HG03354 (cell line): ENCODE results near the gene JOSD1.
"Not testable (repeated sequence)": the region's sequence is repeated elsewhere in the genome, so short reads cannot be mapped to it uniquely, and the experiment has no call there.

Source experiments
- ATAC-seq: cut with Tn5 transposase; IDR thresholded peaks from one replicate; pipeline ENCODE4 v1.9.1; 2021; ENCODE audit warnings: mild to moderate bottlenecking; ENCODE audit not compliant: unreplicated experiment, poor library complexity, severe bottlenecking

Gene JOSD1

GRCh38 chr22:38696606-38697424 is 3.9 kb downstream of the JOSD1 start:
- ATAC-seq, result no peak

GRCh38 chr22:38694940-38695339 is 5.8 kb downstream of the JOSD1 start:
- ATAC-seq, result no peak

- no peak for ATAC-seq
These were observed 6.7 kb downstream of the JOSD1 start for GRCh38 chr22:38694049-38694448.

- no peak for ATAC-seq
These were observed 11.1 kb downstream of the JOSD1 start for GRCh38 chr22:38689651-38690050.

GRCh38 chr22:38685761-38686160 is 15.0 kb downstream of the JOSD1 start:
- ATAC-seq, result no peak

DNA sequence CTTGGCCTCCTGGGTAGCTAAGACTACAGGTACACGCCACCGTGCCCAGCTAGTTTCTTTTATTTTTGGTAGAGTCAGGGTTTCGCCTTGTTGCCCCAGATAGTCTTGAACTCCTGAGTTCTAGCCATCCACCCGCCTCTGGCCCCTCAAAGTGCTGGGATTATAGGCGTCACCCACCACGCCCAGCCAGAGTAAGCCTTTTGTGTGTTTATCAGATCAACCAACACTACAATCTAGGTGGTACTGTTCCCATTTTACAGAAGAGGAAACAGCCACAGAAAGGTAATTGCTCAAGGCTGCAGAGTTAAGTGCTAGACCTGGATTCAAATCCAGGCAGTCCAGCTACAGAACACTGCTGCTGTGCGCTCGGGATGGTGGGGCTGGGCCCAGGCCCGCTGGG is 15.8 kb downstream of the JOSD1 start:
- ATAC-seq, result no peak

- ATAC-seq, result peak; percentile 95
These were observed 19.0 kb downstream of the JOSD1 start, which contains the start of gene TOMM22 for GRCh38 chr22:38681582-38682335. Gene TOMM22 (plus strand): TSS chr22:38681957. CDS start chr22:38681979, 22 bp downstream.

DNA sequence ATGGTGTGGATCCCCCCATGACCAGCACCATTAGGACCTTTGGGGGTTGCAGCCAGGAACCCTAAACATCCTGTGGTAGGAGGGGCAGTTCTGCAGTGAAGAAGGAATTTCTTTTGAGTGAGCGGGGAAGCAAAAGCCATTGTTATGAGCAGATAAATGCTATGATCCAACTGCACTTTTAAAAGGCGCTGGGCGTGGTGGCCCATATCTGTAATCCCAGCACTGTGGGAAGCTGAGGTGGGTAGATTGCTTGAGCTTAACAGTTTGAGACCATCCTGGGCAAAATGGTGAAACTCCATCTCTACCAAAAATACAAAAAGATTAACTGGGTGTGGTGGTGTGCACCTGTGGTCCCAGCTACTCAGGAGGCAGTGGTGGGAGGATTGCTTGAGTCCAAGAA is 24.9 kb downstream of the JOSD1 start:
- ATAC-seq, result no peak

GRCh38 chr22:38674888-38675287 is 25.9 kb downstream of the JOSD1 start:
- no peak for ATAC-seq

DNA sequence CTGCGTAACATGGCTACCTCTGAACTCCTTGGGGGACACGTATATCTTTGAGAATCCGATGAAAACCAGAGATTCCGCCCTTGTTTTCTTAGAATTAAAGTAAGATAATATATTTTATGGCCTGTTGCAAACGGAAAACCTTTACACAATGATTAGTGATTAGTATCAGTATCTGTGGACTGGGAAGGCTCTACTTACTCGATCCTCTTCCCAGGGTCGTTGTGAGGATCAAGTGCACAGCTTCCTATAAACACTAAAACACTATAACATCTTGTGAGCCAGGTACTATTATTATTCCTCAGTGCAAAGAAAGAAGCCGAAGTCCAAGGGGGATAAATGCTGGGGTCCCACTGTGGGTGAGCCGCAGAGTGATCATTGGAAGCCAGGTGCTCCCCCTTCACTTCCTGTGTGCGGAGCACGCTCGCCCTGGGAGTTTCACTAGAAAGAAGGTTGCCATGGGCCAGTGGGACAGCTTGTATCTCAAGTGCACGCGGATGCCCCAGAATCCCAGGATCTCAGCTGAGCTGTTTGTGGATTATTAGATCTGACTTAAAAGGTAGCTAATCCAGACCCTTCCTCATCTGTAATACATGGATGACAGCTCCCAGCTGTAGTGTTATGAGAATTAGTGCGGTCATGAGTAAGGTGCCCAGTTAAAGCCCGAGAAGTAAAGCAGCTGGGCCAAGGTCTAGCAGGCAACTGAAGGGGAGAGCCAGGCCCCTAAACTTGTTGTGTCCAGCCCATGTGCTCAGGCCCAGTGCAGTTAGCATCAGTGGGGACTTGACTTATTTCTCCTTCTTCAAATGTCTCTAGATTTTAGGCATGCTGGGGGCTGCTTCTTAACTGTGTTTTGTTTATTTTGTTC is 43.5 kb downstream of the JOSD1 start:
- peak; percentile 44 for ATAC-seq

- ATAC-seq, result peak; percentile 73
These were observed 44.3 kb downstream of the JOSD1 start, which contains the start of the genes CBY1 and FAM227A for GRCh38 chr22:38656256-38657044. Gene CBY1 (plus strand): TSS chr22:38656638. CDS start chr22:38668055, 11,417 bp downstream. Gene FAM227A (minus strand): TSS chr22:38656392. CDS start chr22:38650168, 6,224 bp downstream.

GRCh38 chr22:38655519-38656255 is 45.1 kb downstream of the JOSD1 start:
- ATAC-seq, result no peak

GRCh38 chr22:38653741-38654140 is 47.0 kb downstream of the JOSD1 start:
- no peak for ATAC-seq

GRCh38 chr22:38652859-38653258 is 47.9 kb downstream of the JOSD1 start:
- ATAC-seq, result no peak

DNA sequence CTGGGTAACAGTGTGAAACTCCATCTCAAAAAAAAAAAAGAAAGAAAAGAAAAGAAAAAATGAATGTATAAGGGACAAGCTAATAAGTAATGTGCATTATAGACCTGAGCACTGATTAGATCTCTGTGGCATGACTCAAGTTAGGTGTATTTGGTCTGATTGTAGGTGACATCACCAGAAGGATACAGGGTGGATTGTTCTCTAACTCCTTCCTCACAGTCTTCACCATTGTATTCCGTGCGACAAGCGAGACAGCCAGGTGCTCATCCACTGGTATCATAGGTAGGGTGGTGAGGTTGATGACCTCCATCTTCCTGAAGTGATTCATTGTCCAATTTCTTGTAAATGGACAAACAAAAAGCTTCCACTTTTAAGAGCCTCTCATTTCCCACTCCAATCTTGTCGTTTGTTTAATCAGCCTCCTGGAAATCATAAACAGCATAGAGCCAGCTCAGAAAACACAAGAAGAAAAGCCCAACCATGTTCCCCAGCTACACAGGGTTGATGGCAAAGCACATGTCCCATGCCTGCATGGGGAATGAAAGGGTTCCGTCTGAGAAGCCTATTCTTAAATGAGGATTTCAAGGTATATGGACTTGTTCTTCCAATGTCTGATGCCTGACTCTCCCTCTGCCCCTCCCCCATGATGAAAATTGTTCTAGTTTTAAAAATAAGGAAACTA is 50.8 kb downstream of the JOSD1 start:
- ATAC-seq, result no peak

GRCh38 chr22:38645430-38645829 is 55.3 kb downstream of the JOSD1 start:
- ATAC-seq, result no peak

DNA sequence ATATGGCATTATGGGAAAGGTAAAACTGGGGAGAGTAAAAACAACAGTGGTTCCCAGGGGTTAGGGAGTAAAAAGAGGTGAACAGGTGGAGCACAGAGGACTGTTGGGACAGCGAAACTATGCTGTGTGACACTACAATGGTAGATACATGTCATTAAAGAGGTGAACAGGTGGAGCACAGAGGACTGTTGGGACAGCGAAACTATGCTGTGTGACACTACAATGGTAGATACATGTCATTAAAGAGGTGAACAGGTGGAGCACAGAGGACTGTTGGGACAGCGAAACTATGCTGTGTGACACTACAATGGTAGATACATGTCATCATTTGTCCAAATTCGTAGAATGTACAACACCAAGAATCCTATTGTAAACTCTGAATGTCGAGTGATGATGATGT is 56.5 kb downstream of the JOSD1 start:
- ATAC-seq, result not testable (repeated sequence)

- no peak for ATAC-seq
These were observed 59.2 kb downstream of the JOSD1 start for GRCh38 chr22:38641476-38642040.
